ENCODE measurements around the gene KLK6. TPM values are rescaled to one million over a fixed set of nuclear protein-coding genes. Genes with fewer than 3 reads are reported as not detected.

KLK6 gene
- total RNA-seq, 4 donors from 2014 or later, result 0.46 to 1.0 TPM; not detected in 2

DNA sequence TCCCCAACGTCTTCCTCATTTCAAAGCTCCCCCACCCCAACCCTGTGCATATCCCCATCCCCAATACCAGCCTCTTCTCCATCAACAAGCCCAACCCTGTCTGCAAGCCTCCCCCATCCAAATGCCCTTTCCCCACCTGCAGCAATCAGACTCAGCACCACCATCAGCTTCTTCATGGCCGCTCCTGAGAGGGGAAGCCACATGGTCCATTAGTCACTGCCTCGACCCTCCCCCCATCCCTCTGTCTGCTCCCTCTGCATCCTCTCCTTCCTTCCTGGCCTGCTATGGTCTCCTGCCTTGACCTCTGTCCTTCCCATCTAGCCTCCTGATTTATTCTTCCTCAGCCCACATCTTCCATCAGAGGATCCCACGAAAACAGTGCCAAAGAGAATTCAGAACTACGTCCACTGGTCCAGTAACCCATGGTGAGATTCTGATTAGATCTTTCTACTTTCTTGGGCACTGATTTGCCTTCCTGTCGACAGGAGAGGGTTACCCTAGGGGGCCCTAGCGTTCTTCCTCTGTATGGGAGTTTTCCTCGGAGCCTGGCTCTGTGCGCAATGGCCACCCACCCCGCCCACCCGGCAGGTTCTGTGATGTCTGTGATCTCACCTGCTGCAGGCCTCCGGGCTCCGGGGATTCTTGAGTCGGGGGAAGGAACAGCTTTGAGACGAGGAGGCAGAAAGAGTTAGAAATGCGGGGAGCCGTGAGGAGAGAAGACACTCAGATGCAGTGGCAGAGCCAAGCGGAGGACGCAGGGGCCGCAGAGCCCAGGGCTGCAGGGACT, 1.3 kb downstream of the KLK6 start:
- intact Hi-C loops (cut with DNase I; ENCODE audit: low total_unique reads), result no loop called here
- Histone ChIP-seq H3K4me3 (no peak overlapping the region), H3K27ac (no peak overlapping the region), H3K27me3 (no peaks in the 10 kb centered on the region), H3K36me3 (no peaks in the 10 kb centered on the region), H3K9me3 (no peaks in the 10 kb centered on the region), H3K4me1 (no peaks in the 10 kb centered on the region)
- TF ChIP-seq, protein P1, sequence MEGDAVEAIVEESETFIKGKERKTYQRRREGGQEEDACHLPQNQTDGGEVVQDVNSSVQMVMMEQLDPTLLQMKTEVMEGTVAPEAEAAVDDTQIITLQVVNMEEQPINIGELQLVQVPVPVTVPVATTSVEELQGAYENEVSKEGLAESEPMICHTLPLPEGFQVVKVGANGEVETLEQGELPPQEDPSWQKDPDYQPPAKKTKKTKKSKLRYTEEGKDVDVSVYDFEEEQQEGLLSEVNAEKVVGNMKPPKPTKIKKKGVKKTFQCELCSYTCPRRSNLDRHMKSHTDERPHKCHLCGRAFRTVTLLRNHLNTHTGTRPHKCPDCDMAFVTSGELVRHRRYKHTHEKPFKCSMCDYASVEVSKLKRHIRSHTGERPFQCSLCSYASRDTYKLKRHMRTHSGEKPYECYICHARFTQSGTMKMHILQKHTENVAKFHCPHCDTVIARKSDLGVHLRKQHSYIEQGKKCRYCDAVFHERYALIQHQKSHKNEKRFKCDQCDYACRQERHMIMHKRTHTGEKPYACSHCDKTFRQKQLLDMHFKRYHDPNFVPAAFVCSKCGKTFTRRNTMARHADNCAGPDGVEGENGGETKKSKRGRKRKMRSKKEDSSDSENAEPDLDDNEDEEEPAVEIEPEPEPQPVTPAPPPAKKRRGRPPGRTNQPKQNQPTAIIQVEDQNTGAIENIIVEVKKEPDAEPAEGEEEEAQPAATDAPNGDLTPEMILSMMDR (IDR thresholded peaks at IDR 0.05), result no peak
- TF ChIP-seq POLR2A (IDR thresholded peaks at IDR 0.05), result no peak
- no peak for DNase-seq

DNA sequence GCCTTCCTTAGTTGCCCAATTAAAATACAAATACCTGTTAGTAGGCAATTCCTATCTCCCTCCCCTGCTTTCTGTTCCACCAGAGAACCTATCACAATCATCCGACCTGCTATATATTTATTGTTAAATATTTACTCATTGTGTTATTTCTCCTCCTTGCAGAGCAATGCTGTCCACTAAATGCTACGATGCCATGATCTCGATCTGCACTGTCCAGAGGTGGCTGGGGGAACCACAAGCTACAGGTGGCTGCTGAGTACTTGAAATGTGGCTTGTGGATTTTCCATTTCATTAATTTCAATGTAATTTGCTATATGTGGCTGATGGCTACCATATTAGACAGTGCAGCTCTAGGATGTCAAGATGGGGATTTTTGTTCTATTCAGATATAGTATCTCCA, 5.1 kb downstream of the KLK6 start:
- no peak for DNase-seq
- Histone ChIP-seq H3K4me1 (no peaks in the 10 kb centered on the region), H3K9me3 (no peaks in the 10 kb centered on the region), H3K4me3 (no peak overlapping the region), H3K27ac (no peak overlapping the region), H3K36me3 (no peaks in the 10 kb centered on the region), H3K27me3 (no peaks in the 10 kb centered on the region)
- TF ChIP-seq POLR2A (IDR thresholded peaks at IDR 0.05), result no peak
- TF ChIP-seq, protein P1 (IDR thresholded peaks at IDR 0.05), result no peak
- intact Hi-C loops (cut with DNase I; ENCODE audit: low total_unique reads), result no loop called here

DNA sequence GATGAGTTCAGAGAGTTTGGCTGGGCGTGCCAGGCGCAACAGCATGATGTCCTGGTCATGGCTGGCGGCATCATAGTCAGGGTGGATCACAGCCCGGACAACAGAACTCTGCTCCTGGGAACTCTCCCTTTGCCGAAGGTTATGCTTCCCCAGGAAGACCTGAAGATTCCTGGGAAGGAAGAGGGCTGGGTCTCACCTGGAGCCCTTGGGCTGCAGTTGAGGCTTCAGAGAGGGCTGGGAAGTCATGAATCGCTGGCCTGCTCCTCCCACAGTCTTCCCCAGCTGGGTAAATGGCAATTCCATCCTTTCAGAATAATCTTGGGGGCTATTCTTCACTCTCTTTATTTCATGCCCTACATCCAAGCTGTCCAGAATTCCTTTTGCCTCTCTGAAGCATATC, 6.0 kb downstream of the KLK6 start:
- intact Hi-C loops (cut with DNase I; ENCODE audit: low total_unique reads), result no loop called here
- Histone ChIP-seq H3K9me3 (no peaks in the 10 kb centered on the region), H3K27ac (no peak overlapping the region), H3K36me3 (no peaks in the 10 kb centered on the region), H3K27me3 (no peaks in the 10 kb centered on the region), H3K4me1 (no peaks in the 10 kb centered on the region), H3K4me3 (no peak overlapping the region)
- TF ChIP-seq POLR2A (IDR thresholded peaks at IDR 0.05), result no peak
- TF ChIP-seq, protein P1 (IDR thresholded peaks at IDR 0.05), result no peak
- no peak for DNase-seq

DNA sequence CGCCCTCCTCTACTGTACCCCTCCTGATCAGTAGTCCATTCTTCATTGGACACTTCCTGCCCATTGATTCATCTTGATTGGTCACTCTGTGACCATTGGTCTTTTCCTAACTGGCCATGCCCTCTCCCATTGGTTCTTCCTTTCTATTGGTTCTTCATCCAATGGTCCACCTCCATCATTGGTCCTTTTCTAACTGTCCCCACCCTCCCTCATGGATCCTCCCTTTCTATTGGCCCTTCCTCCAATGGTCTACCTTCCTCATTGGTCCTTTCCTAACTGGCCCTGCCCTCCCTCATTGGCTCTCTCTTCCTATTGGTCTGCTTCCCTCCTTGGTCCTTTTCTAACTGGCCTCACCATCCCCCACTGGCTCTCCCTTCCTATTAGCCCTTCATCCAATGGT, 7.1 kb downstream of the KLK6 start:
- Histone ChIP-seq H3K4me3 (no peak overlapping the region), H3K9me3 (no peaks in the 10 kb centered on the region), H3K4me1 (no peaks in the 10 kb centered on the region), H3K27ac (no peak overlapping the region), H3K36me3 (no peaks in the 10 kb centered on the region), H3K27me3 (no peaks in the 10 kb centered on the region)
- DNase-seq, result no peak
- TF ChIP-seq POLR2A (IDR thresholded peaks at IDR 0.05), result no peak
- TF ChIP-seq, protein P1 (IDR thresholded peaks at IDR 0.05), result no peak
- intact Hi-C loops (cut with DNase I; ENCODE audit: low total_unique reads), result no loop called here

DNA sequence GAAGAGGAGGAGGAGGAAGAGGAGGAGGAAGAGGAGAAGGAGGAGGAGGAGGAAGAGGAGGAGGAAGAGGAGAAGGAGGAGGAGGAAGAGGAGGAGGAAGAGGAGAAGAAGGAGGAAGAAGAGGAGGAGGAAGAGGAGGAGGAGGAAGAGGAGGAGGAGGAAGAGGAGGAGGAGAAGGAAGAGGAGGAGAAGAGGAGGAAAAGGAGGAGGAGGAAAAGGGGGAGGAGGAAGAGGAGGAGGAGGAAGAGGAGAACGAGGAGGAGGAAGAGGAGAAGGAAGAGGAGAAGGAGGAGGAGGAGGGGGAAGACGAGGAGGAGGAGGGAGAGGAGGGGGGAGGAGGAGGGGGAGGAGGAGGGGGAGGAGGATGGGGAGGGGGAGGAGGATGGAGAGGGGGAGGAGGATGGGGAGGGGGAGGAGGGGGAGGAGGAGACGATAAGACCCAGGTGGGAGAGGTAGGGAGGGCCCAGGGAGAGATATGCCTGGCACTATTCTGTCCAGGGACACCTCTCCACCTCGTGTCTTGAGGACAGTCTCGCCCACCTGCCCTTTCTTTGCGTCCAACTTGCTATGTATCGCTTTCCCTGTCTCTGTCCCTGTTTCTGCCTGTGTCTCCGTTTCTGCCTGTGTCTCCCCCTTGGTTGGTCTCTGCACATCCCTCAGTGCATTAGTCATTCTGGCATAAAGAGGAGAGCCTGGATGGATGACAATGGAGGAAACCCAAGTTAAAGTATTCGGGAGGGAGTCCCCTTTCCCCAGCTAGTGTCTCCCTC, 9.5 kb downstream of the KLK6 start:
- TF ChIP-seq POLR2A (IDR thresholded peaks at IDR 0.05), result no peak
- TF ChIP-seq, protein P1 (IDR thresholded peaks at IDR 0.05), result no peak
- H3K27me3 ChIP-seq, result no peaks in the 10 kb centered on the region
- H3K9me3 ChIP-seq, result no peaks in the 10 kb centered on the region
- H3K27ac ChIP-seq, result no peak overlapping the region
- intact Hi-C loops (cut with DNase I; ENCODE audit: low total_unique reads), result no loop called here
- H3K4me1 ChIP-seq, result no peaks in the 10 kb centered on the region
- H3K36me3 ChIP-seq, result no peaks in the 10 kb centered on the region
- no peak for DNase-seq
- H3K4me3 ChIP-seq, result no peak overlapping the region
